SH-SY5Y (cell line): ENCODE results near the gene CHCHD5.

Source experiments
- GATA2 ChIP-seq: IDR thresholded peaks from 2 replicates; pipeline ENCODE4 v1.6.1; 2011; ENCODE audit warnings: mild to moderate bottlenecking, low read depth, low read length
- GATA3 ChIP-seq: IDR thresholded peaks from 2 replicates; pipeline ENCODE4 v1.6.1; 2011; ENCODE audit warnings: low read depth, mild to moderate bottlenecking, low read length, moderate library complexity

DNA sequence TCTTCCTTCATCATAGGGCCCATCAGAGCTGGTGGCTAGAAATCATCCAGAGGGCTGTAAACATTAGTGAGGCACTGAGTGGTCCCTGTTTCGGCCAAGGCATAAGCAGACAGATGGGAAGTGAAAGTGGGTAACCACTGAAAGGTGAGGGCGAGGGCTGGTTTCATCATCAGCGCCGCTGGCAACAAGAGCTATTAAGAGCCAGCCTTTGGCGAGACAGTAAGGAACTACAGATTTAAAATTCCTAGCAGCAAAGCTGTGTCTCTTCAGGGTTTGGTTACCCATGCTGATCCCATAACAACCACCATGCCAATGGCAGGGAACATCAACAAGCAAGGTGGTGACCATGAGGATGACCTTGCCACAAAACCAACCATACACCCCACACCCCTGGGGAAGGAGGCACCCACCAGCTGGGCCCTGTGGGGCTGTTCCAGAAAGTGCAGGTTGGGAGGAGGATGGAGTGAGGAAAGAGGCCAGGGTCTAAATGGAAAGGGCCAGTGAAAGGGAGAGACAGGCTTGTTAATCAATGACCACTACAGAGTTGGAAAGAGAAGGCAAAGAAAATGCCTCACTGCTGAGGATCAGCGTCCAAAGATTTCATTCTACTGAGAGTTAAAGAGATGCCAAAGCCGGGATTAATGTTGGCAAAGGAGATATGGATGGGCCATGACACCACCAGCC lies 52.3 kb downstream of the CHCHD5 start:
- TF ChIP-seq GATA2 (no peak), GATA3 (no peak)
